GM21528 (cell line): ENCODE measurements around the gene CDK13.
"Not testable (repeated sequence)": the region's sequence is repeated elsewhere in the genome, so short reads cannot be mapped to it uniquely, and the experiment has no call there.

Experiments
- ATAC-seq: cut with Tn5 transposase; IDR thresholded peaks from one replicate; pipeline ENCODE4 v1.9.1; 2021; ENCODE audit warnings: mild to moderate bottlenecking, moderate library complexity; ENCODE audit not compliant: unreplicated experiment, low FRiP score

The CDK13 gene

GRCh38 chr7:40095230-40095629 lies 145.2 kb downstream of the CDK13 start:
- ATAC-seq, result no peak

GRCh38 chr7:40095695-40096327 lies 145.8 kb downstream of the CDK13 start:
- ATAC-seq, result no peak

GRCh38 chr7:40097728-40098127 lies 147.7 kb downstream of the CDK13 start:
- no peak for ATAC-seq

- ATAC-seq, result no peak
Observed at GRCh38 chr7:40098810-40099209, 148.8 kb downstream of the CDK13 start.

- no peak for ATAC-seq
Observed at GRCh38 chr7:40099837-40100236, 149.8 kb downstream of the CDK13 start.

GRCh38 chr7:40101201-40101600 lies 151.1 kb downstream of the CDK13 start:
- no peak for ATAC-seq

- ATAC-seq, result no peak
Observed at GRCh38 chr7:40102897-40103296, 152.8 kb downstream of the CDK13 start.

GRCh38 chr7:40105879-40106473 lies 155.9 kb downstream of the CDK13 start:
- ATAC-seq, result no peak

GRCh38 chr7:40115936-40116335 lies 165.9 kb downstream of the CDK13 start:
- no peak for ATAC-seq

GRCh38 chr7:40117199-40117598 lies 167.1 kb downstream of the CDK13 start:
- not testable (repeated sequence) for ATAC-seq

- not testable (repeated sequence) for ATAC-seq
Observed at GRCh38 chr7:40118201-40118600, 168.1 kb downstream of the CDK13 start.

GRCh38 chr7:40120020-40120419 lies 170.0 kb downstream of the CDK13 start:
- no peak for ATAC-seq

GRCh38 chr7:40122100-40122939 lies 172.3 kb downstream of the CDK13 start:
- ATAC-seq, result not testable (repeated sequence)

- ATAC-seq, result no peak
Observed at GRCh38 chr7:40122940-40123254, 172.8 kb downstream of the CDK13 start.

- ATAC-seq, result peak; percentile 6
Observed at GRCh38 chr7:40133561-40134427, 183.7 kb downstream of the CDK13 start.

GRCh38 chr7:40134428-40135316 lies 184.6 kb downstream of the CDK13 start, which contains the start of the genes MPLKIP and SUGCT:
TSS of gene MPLKIP (minus strand) at chr7:40134622. CDS start at chr7:40134567, 55 bp downstream.
TSS of gene SUGCT (plus strand) at chr7:40135005.
- ATAC-seq, result peak; percentile 93

- ATAC-seq, result no peak
Observed at GRCh38 chr7:40135317-40135610, 185.2 kb downstream of the CDK13 start.

- ATAC-seq, result no peak
Observed at GRCh38 chr7:40137563-40137962, 187.5 kb downstream of the CDK13 start.

GRCh38 chr7:40138973-40139372 lies 188.9 kb downstream of the CDK13 start:
- no peak for ATAC-seq

- ATAC-seq, result not testable (repeated sequence)
Observed at GRCh38 chr7:40139891-40140290, 189.8 kb downstream of the CDK13 start.
